ENCODE measurements around the gene SHFL.

DNA sequence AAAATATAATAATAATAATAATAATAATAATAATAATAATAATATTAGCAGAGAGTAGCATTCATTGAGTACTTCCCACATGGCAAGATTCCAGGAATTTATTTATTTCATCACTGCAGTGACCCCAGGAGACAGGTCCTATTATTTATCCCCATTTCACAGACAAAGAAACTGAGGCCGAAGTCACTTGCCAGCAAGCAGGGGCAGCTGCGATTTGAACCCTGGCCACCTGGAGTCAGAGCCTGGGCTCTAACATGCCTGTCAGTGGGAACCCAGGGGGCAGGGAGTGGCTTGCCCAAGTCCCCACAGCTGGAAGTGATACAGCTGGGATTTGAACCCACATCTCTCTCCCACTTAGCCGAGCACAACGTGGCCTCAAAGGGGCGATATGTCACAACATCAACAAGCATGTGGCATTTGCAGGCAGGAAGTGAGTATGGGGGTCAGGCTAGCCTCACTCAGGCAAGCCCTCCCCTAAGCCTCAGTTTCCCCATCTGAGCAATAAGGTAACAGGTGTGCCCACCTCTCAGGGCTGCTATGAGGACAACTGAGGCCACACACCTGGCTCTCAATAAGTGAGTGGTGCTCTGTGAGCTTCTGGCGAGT is 2.9 kb downstream of the SHFL start:
- TF ChIP-seq, protein P1, sequence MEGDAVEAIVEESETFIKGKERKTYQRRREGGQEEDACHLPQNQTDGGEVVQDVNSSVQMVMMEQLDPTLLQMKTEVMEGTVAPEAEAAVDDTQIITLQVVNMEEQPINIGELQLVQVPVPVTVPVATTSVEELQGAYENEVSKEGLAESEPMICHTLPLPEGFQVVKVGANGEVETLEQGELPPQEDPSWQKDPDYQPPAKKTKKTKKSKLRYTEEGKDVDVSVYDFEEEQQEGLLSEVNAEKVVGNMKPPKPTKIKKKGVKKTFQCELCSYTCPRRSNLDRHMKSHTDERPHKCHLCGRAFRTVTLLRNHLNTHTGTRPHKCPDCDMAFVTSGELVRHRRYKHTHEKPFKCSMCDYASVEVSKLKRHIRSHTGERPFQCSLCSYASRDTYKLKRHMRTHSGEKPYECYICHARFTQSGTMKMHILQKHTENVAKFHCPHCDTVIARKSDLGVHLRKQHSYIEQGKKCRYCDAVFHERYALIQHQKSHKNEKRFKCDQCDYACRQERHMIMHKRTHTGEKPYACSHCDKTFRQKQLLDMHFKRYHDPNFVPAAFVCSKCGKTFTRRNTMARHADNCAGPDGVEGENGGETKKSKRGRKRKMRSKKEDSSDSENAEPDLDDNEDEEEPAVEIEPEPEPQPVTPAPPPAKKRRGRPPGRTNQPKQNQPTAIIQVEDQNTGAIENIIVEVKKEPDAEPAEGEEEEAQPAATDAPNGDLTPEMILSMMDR (IDR thresholded peaks at IDR 0.05), result no peak
- TF ChIP-seq POLR2A (IDR thresholded peaks at IDR 0.05; ENCODE audit: low read depth) (no peak), POLR2AphosphoS5 (IDR thresholded peaks at IDR 0.05) (no peak), EP300 (IDR thresholded peaks at IDR 0.05) (no peak)

All from esophagus muscularis mucosa (tissue), 4 donors.